Fibroblast of lung (primary cell): ENCODE results near the gene DLG5.

Source experiments
- EZH2 ChIP-seq: IDR thresholded peaks from 2 replicates; pipeline ENCODE4 v1.5.1; 2012; ENCODE audit warnings: low read length, control low read depth, mild to moderate bottlenecking; ENCODE audit errors: missing control alignments
- TF ChIP-seq, protein P1 (sequence below), 2 donors: IDR thresholded peaks in 1 of 2; conservative IDR thresholded peaks in 1 of 2; 1 replicate in 1 of 2; 2 replicates in 1 of 2; pipeline ENCODE4 v1.5.1; 2011 to 2012; ENCODE audit warnings: low read length in 2 of 2, control low read depth in 1 of 2, inconsistent platforms in 1 of 2, low read depth in 1 of 2, mild to moderate bottlenecking in 1 of 2

DNA sequence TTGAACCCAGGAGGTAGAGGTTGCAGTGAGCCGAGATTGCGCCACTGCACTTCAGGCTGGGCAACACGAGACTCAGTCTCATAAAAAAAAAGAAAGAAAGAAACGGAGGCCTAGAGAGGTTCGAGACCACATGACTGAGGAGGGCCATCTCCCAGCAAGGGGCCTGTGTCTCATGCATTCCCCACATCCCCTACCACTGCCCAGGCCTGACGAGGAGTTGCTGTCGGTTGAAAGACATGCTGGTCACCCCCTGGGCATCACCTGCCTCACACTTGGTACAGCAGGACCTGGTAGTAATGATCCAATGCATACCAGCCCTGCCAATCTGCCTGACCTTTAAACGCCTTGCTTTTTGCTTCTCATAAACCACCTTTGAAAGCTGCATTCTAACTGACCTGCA is 85.9 kb downstream of the DLG5 start:
- TF ChIP-seq, protein P1, sequence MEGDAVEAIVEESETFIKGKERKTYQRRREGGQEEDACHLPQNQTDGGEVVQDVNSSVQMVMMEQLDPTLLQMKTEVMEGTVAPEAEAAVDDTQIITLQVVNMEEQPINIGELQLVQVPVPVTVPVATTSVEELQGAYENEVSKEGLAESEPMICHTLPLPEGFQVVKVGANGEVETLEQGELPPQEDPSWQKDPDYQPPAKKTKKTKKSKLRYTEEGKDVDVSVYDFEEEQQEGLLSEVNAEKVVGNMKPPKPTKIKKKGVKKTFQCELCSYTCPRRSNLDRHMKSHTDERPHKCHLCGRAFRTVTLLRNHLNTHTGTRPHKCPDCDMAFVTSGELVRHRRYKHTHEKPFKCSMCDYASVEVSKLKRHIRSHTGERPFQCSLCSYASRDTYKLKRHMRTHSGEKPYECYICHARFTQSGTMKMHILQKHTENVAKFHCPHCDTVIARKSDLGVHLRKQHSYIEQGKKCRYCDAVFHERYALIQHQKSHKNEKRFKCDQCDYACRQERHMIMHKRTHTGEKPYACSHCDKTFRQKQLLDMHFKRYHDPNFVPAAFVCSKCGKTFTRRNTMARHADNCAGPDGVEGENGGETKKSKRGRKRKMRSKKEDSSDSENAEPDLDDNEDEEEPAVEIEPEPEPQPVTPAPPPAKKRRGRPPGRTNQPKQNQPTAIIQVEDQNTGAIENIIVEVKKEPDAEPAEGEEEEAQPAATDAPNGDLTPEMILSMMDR (conservative IDR thresholded peaks at IDR 0.05 in 1 of 2, IDR thresholded peaks at IDR 0.05 in 1 of 2; ENCODE audit: low read depth in 1 of 2, low read length in 2 of 2), result no peak
- no peak for TF ChIP-seq EZH2
